Keratinocyte (primary cell): ENCODE measurements around the gene INSR. TPM values are rescaled to one million over a fixed set of nuclear protein-coding genes. Genes with fewer than 3 reads are reported as not detected.

ENCODE experiments used
- DNase-seq: peaks from one replicate; pipeline ENCODE4 v3.0.0-alpha.2; 2011; ENCODE audit warnings: low read depth, missing footprints, low spot score
- FAIRE-seq: peaks from 2 replicates; lab custom pipeline; 2011; peaks lifted over from hg19 to GRCh38; lab: Jason Lieb, UNC
- H2AFZ ChIP-seq: 2 replicates; pipeline ENCODE4 v1.6.0; 2012; ENCODE audit warnings: low read length, control low read depth, inconsistent platforms; ENCODE audit not compliant: control insufficient read depth
- H3K27ac ChIP-seq: 2 replicates; pipeline ENCODE4 v1.5.1; 2011; ENCODE audit warnings: low read length; ENCODE audit not compliant: control insufficient read depth, insufficient read depth
- H3K27me3 ChIP-seq: 3 replicates; pipeline ENCODE4 v1.6.0; 2011; ENCODE audit warnings: low read length; ENCODE audit not compliant: control insufficient read depth, insufficient read depth; ENCODE audit errors: extremely low read depth
- H3K36me3 ChIP-seq, 2 experiments: 2 replicates in 1 of 2; 3 replicates in 1 of 2; pipeline ENCODE4 v1.5.1; 2011; ENCODE audit warnings: low read length in 2 of 2, mild to moderate bottlenecking in 1 of 2; ENCODE audit not compliant: control insufficient read depth in 2 of 2, insufficient read depth in 2 of 2; ENCODE audit errors: extremely low read depth in 1 of 2
- H3K4me1 ChIP-seq: 3 replicates; pipeline ENCODE4 v1.5.1; 2011; ENCODE audit warnings: low read length; ENCODE audit not compliant: control insufficient read depth, insufficient read depth; ENCODE audit errors: extremely low read depth
- H3K4me2 ChIP-seq: 3 replicates; pipeline ENCODE4 v1.6.0; 2011; ENCODE audit warnings: low read depth, low read length; ENCODE audit not compliant: control insufficient read depth, insufficient read depth; ENCODE audit errors: extremely low read depth
- H3K4me3 ChIP-seq, 3 experiments: fragments of 200-600 bp in 1 of 3; sonication (generic) in 1 of 3; 2 replicates in 2 of 3; 3 replicates in 1 of 3; pipeline ENCODE4 v1.5.1; 2011 to 2016; ENCODE audit warnings: low read length in 3 of 3, mild to moderate bottlenecking in 3 of 3, control low read depth in 2 of 3, inconsistent platforms in 1 of 3, low read depth in 1 of 3, mixed read lengths in 1 of 3, mixed run types in 1 of 3, moderate library complexity in 1 of 3; ENCODE audit not compliant: control insufficient read depth in 2 of 3, insufficient read depth in 2 of 3; ENCODE audit errors: extremely low read depth in 1 of 3
- H3K79me2 ChIP-seq: 2 replicates; pipeline ENCODE4 v1.6.0; 2012; ENCODE audit warnings: low read length; ENCODE audit not compliant: control insufficient read depth, insufficient read depth
- H3K9ac ChIP-seq: 3 replicates; pipeline ENCODE4 v1.6.0; 2011; ENCODE audit warnings: low read length; ENCODE audit not compliant: control insufficient read depth, insufficient read depth; ENCODE audit errors: extremely low read depth
- H3K9me1 ChIP-seq: 3 replicates; pipeline ENCODE4 v1.6.0; 2011; ENCODE audit warnings: low read length; ENCODE audit not compliant: control insufficient read depth, insufficient read depth; ENCODE audit errors: extremely low read depth
- H3K9me3 ChIP-seq: 2 replicates; pipeline ENCODE4 v1.5.1; 2012; ENCODE audit warnings: low read depth, low read length; ENCODE audit not compliant: control insufficient read depth
- H4K20me1 ChIP-seq: 3 replicates; pipeline ENCODE4 v1.6.0; 2011; ENCODE audit warnings: low read length; ENCODE audit not compliant: control insufficient read depth, insufficient read depth; ENCODE audit errors: extremely low read depth
- EZH2 ChIP-seq: IDR thresholded peaks from one replicate; pipeline ENCODE4 v1.6.1; 2012; ENCODE audit warnings: inconsistent platforms, mild to moderate bottlenecking, low read length, moderate library complexity
- dilution Hi-C: fragments of 300-500 bp; cut with MboI; formaldehyde crosslinking; loops from one replicate; pipeline ENCODE4 v1.7.0; 2020; ENCODE audit warnings: low sequenced_read_pairs; ENCODE audit not compliant: extremely low pct_ligation_motif_present
- polyA plus RNA-seq, 5 experiments: library from polyadenylated mRNA; depleted of rRNA in 3 of 5; stranded (reverse) in 3 of 5; stranded (forward) in 1 of 5; unstranded in 1 of 5; fragments of >200 nt; gene quantifications; 1 replicate in 1 of 5; 2 replicates in 3 of 5; 3 replicates in 1 of 5; pipeline versions ENCODE4 v1.2.1 to v1.2.3, GENCODE V29; 2011 to 2012; ENCODE audit warnings: missing spikeins in 2 of 5, low read depth in 1 of 5, low replicate concordance in 1 of 5
- TF ChIP-seq, protein P1 (sequence below), 3 experiments: IDR thresholded peaks in 1 of 3; conservative IDR thresholded peaks in 1 of 3; optimal IDR thresholded peaks in 1 of 3; 2 replicates in 2 of 3; 3 replicates in 1 of 3; pipeline versions ENCODE3 to v1.5.1; 2011; ENCODE audit warnings: low read length in 3 of 3, mild to moderate bottlenecking in 3 of 3, moderate library complexity in 2 of 3, control low read depth in 1 of 3, inconsistent platforms in 1 of 3; ENCODE audit not compliant: insufficient read depth in 2 of 3; ENCODE audit errors: extremely low read depth in 1 of 3

The INSR gene
- polyA plus RNA-seq, 1 donor (not counting 4 experiments of a cell fraction or from before 2014, with no cell fraction given) = 1.2 TPM

DNA sequence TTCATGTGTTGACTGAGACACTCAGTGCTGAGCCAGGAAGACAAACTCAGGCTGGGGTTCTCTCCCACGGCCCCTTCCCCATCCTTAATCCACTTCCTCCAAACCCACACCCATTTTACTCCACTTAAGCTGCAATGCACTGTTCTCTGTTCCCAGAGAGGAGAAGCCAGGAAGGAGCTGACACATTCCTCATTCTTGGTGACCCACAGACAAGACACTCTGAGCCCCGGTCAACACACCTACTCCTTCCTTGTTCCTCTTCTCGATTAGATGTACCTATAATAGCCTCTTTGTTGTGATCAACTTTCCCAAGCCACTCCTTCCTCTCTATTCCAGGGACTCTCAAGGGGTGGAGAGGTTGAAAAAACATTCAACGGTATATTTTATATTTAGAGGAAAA is 47.1 kb downstream of the INSR start:
- dilution Hi-C loops = no loop called here
- FAIRE-seq (no peak), DNase-seq (no peak)
- no peaks in the 10 kb centered on the region for H3K36me3 ChIP-seq
- H4K20me1 ChIP-seq = no peaks in the 10 kb centered on the region
- H3K4me2 ChIP-seq = no peak overlapping the region
- H3K79me2 ChIP-seq = no peaks in the 10 kb centered on the region
- no peak overlapping the region for H3K27ac ChIP-seq
- H3K4me3 ChIP-seq = no peak overlapping the region
- H3K9me1 ChIP-seq = no peaks in the 10 kb centered on the region
- no peak overlapping the region for H2AFZ ChIP-seq
- no peaks in the 10 kb centered on the region for H3K27me3 ChIP-seq
- no peaks in the 10 kb centered on the region for H3K9me3 ChIP-seq
- TF ChIP-seq, protein P1, sequence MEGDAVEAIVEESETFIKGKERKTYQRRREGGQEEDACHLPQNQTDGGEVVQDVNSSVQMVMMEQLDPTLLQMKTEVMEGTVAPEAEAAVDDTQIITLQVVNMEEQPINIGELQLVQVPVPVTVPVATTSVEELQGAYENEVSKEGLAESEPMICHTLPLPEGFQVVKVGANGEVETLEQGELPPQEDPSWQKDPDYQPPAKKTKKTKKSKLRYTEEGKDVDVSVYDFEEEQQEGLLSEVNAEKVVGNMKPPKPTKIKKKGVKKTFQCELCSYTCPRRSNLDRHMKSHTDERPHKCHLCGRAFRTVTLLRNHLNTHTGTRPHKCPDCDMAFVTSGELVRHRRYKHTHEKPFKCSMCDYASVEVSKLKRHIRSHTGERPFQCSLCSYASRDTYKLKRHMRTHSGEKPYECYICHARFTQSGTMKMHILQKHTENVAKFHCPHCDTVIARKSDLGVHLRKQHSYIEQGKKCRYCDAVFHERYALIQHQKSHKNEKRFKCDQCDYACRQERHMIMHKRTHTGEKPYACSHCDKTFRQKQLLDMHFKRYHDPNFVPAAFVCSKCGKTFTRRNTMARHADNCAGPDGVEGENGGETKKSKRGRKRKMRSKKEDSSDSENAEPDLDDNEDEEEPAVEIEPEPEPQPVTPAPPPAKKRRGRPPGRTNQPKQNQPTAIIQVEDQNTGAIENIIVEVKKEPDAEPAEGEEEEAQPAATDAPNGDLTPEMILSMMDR (optimal IDR thresholded peaks at IDR 0.05 in 1 of 3, IDR thresholded peaks at IDR 0.05 in 1 of 3, conservative IDR thresholded peaks at IDR 0.05 in 1 of 3; ENCODE audit: extremely low read depth in 1 of 3, insufficient read depth in 2 of 3, low read length in 3 of 3) = no peak
- TF ChIP-seq EZH2 = no peak
- H3K4me1 ChIP-seq = no peaks in the 10 kb centered on the region
- no peak overlapping the region for H3K9ac ChIP-seq

DNA sequence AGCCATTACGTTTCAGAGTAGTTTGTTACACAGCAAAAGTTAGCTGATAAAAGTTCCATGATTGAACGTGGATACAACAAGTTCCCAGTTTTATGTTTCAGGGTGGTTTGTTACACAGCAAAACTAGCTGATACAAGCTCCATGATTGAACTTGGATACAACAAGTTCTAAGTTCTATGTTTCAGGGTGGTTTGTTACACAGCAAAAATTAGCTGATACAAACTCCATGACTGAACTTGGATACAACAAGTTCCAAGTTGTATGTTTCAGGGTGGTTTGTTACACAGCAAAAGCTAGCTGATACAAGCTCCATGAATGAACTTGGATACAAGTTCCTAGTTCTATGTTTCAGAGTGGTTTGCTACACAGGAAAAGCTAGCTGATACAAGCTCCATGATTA is 47.6 kb downstream of the INSR start:
- dilution Hi-C loops = no loop called here

More for the DNA sequence above, 47.6 kb downstream of the INSR start:
- no peak overlapping the region for H3K4me3 ChIP-seq
- no peaks in the 10 kb centered on the region for H3K36me3 ChIP-seq
- H4K20me1 ChIP-seq = no peaks in the 10 kb centered on the region
- no peak for TF ChIP-seq EZH2
- TF ChIP-seq, protein P1 (optimal IDR thresholded peaks at IDR 0.05 in 1 of 3, IDR thresholded peaks at IDR 0.05 in 1 of 3, conservative IDR thresholded peaks at IDR 0.05 in 1 of 3; ENCODE audit: extremely low read depth in 1 of 3, insufficient read depth in 2 of 3, low read length in 3 of 3) = no peak
- no peak overlapping the region for H3K9ac ChIP-seq
- no peaks in the 10 kb centered on the region for H3K9me1 ChIP-seq
- no peaks in the 10 kb centered on the region for H3K4me1 ChIP-seq
- no peaks in the 10 kb centered on the region for H3K79me2 ChIP-seq
- H2AFZ ChIP-seq = no peak overlapping the region
- H3K4me2 ChIP-seq = no peak overlapping the region
- H3K27ac ChIP-seq = no peak overlapping the region
- H3K27me3 ChIP-seq = no peaks in the 10 kb centered on the region
- FAIRE-seq (no peak), DNase-seq (no peak)
- no peaks in the 10 kb centered on the region for H3K9me3 ChIP-seq
